Adrenal gland (tissue), 5 donors: ENCODE results near the gene PRIMA1.

Experiments
- CTCF ChIP-seq, 6 experiments: fragments of 450-650 bp in 4 of 6; fragments of 200-600 bp in 2 of 6; sonication (generic) in 1 of 6; IDR thresholded peaks; 1 replicate in 5 of 6; 2 replicates in 1 of 6; pipeline versions ENCODE4 v1.5.1 to v1.8.0; 2016 to 2021; ENCODE audit warnings: antibody characterized with exemption in 6 of 6, mild to moderate bottlenecking in 2 of 6, moderate library complexity in 1 of 6
- POLR2A ChIP-seq, 2 donors: fragments of 450-650 bp; IDR thresholded peaks; one replicate each; pipeline ENCODE4 v1.6.1; 2017; ENCODE audit warnings: antibody characterized with exemption in 2 of 2, mild to moderate bottlenecking in 2 of 2, moderate library complexity in 1 of 2
- donor health status: DM: no; HTN: no; CAD: no.

- TF ChIP-seq CTCF (IDR thresholded peaks at IDR 0.05): no peak
- TF ChIP-seq POLR2A (IDR thresholded peaks at IDR 0.05): no peak
Measured at GRCh38 chr14:93775158-93775557, 13.1 kb downstream of the PRIMA1 start.
